Gastroesophageal sphincter (tissue), 3 donors: ENCODE measurements around the gene SLFNL1.

Experiments used
- EP300 ChIP-seq: sonication (generic); formaldehyde crosslinking; IDR thresholded peaks from one replicate; pipeline ENCODE4 v1.6.1; 2017; ENCODE audit warnings: antibody characterized with exemption, mild to moderate bottlenecking
- TF ChIP-seq, protein P1 (sequence below), 4 experiments: fragments of 200-600 bp in 2 of 4; fragments of 450-650 bp in 2 of 4; sonication (generic) in 1 of 4; IDR thresholded peaks; one replicate each; pipeline ENCODE4 v1.5.1; 2017 to 2019; ENCODE audit warnings: antibody characterized with exemption in 4 of 4, mild to moderate bottlenecking in 2 of 4, moderate library complexity in 2 of 4

DNA sequence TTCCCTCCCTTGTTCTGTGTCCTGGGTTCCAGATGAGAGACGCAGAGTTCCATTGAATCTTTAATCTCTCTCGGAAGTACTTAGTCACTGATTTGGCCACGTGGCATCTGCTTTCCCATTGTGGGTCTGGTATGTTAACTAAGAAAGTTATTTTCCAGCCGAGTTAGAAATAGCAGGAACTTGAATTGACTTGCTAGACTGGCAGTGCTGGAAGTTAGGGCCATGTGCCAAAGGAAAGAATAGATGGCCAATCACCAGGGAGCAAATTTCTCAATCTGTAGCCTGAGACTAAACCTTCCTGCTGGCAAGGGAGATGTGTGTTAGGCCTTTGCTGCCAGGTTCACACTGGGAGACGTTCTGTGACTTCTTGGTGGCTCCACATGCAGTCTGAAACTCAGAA, 24.2 kb upstream of the SLFNL1 start:
- TF ChIP-seq, protein P1, sequence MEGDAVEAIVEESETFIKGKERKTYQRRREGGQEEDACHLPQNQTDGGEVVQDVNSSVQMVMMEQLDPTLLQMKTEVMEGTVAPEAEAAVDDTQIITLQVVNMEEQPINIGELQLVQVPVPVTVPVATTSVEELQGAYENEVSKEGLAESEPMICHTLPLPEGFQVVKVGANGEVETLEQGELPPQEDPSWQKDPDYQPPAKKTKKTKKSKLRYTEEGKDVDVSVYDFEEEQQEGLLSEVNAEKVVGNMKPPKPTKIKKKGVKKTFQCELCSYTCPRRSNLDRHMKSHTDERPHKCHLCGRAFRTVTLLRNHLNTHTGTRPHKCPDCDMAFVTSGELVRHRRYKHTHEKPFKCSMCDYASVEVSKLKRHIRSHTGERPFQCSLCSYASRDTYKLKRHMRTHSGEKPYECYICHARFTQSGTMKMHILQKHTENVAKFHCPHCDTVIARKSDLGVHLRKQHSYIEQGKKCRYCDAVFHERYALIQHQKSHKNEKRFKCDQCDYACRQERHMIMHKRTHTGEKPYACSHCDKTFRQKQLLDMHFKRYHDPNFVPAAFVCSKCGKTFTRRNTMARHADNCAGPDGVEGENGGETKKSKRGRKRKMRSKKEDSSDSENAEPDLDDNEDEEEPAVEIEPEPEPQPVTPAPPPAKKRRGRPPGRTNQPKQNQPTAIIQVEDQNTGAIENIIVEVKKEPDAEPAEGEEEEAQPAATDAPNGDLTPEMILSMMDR (IDR thresholded peaks at IDR 0.05), result no peak
- TF ChIP-seq EP300, result no peak
